ENCODE results near the gene ATG9A.

ATG9A gene

GRCh38 chr2:219252900-219253752 is 23.7 kb upstream of the ATG9A start, which contains the start of gene TUBA4B:
TSS of gene TUBA4B (plus strand) at chr2:219253243. CDS start at chr2:219253408, 165 bp downstream.
- peak; percentile 37 for DNase-seq

GRCh38 chr2:219252570-219252899 is 23.1 kb upstream of the ATG9A start:
- DNase-seq, result no peak

- no peak for DNase-seq
These were observed 22.6 kb upstream of the ATG9A start for GRCh38 chr2:219252084-219252483.

DNA sequence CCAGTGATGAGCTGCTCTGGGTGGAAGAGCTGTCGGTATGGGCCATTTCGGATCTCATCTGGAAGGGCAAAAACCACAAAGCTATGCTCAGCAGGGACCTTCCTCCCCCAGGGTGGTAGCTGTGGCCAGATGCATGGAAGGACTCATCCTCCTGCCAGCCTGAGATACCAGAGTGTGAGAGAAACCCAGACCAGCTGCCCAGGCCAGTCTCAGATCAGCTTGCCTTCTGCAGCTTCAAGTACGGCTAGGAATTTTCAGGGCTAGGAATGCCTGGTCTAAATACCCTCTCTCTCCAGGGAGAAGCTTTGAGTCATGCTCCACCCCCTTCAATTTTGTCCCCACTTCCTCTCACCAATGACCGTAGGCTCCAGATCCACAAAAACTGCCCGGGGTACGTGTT is 22.2 kb upstream of the ATG9A start:
- DNase-seq, result no peak

- no peak for DNase-seq
These were observed 20.8 kb upstream of the ATG9A start for GRCh38 chr2:219250049-219250781.

DNA sequence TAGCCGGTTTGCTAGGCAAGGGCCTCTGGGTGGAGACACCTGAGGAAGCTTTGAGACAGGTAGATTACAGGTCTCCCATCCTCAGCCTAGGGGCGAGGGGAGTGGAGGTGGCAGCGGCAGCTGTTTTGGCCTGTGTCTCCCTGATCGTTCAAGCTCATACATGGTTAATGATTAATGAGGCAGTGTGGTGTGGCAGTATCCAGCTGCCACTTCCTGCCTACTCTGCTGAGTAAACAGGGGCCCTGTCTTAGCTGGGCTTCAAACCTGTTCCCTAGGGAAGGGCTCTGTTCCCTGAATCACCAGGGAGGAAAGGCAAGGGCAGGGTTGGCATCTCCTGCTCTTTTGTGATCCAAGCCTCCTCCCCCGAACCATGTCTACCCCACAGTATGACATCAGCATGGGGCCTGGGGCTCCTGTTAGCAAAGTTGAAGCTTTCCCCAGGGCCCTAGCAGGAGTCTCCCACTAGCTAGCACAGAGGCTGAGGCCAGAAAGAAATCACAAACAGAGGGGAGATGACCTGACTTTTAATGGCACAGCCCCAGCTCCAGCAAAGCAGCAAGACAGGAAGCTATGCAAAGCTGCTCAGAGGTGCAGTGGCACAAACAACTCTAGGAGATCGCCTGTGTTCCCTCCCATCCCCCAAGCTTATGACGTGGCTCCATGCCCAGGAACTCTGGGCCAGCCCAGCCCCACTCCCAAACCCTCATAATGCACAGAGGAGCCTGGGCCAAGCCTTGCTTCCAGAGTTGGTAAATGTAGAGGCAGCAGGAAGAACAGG is 20.0 kb upstream of the ATG9A start:
- peak; percentile 71 for DNase-seq

- DNase-seq, result no peak
These were observed 19.4 kb upstream of the ATG9A start for GRCh38 chr2:219248845-219249202.

DNA sequence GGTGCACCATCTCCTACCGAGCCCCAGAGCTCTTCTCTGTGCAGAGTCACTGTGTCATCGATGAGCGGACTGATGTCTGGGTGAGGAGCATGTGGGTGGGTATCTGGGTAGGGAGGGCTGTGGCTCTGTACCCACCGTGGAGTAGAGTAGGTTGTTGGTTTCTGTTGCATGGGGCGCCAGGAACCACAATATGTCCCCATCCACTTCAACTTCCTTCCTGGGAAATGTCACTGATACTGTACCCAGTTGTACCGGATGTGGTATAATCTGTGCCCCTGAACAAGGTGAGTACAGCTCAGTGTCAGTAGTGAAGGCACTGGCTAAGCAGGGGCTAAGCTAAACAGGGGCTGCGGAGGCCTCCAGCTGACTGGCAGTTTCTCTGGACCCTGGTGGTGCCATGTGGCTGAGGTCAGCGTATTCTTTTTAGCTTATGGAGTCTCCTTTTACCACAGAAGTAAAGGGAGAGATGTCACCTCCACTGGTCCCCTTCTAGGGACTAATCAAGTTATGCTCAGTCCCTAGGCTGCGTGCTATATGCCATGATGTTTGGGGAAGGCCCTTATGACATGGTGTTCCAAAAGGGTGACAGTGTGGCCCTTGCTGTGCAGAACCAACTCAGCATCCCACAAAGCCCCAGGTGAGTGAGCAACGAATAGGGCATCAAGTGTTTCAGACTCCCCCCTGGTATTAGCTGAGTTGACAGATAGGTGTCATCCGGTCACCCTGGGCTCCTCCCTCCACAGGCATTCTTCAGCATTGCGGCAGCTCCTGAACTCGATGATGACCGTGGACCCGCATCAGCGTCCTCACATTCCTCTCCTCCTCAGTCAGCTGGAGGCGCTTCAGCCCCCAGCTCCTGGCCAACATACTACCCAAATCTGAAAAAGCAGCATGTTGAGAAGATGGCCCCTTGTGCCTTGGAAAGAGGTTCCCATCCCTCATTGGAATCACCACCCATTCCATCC is 18.5 kb upstream of the ATG9A start:
- no peak for DNase-seq

- no peak for DNase-seq
These were observed 17.1 kb upstream of the ATG9A start for GRCh38 chr2:219246559-219246958.

DNA sequence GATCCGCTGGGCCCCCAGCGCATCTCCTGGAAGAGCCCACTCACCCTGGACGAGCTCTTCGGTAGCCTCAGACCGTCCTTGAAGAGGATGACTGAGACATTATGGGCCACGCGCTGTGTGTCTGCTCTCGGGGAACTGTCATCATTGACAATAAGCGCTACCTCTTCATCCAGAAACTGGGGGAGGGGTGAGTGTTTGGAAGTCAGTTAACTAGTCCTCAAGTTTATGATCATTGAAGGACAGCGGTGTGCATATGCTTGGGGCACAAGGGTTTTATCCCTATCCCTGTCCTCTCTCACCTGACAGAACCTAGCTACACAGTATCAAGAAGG is 16.4 kb upstream of the ATG9A start:
- no peak for DNase-seq

DNA sequence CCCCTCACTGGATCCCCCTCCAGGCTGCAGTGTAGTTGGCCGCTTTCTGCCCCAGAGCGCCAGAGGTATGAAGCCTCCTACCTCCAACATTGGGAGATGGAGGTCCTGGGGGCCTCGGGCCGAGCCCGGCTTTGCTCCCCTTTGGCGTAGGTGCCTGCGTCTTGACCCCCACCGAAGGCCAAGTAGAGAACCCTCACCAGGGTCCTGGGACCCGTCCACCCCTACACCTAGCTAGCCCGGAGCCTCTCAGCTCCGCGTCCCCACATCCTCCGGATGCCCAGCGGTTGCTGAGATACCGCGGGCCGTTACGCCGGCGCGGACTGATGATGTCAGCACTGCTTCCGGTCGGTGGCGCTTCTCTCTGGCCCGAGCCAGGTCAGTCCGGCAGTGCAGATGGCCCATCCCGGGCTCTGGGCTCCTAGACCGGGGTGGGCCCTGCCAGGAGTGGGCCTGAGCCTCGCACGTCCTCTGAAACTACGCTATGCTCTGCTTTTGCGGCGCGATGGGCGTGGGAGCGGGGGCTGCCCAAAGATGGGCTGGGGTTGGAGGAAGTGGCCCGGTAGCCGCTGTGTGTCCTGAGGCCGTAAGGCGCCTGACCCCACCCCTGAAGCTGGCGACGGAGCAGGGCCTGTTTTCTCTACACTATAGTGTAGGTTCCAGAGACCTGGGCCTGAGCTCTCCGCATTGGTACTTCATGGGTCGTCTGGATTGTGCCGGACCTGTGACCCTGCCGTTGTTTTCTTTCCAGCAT is 15.9 kb upstream of the ATG9A start, which contains the start of the genes GLB1L and STK16:
TSS of gene GLB1L (minus strand) at position 297 of the 751 bp plus-strand sequence. CDS start 1,871 bp downstream, outside the sequence.
TSS of gene STK16 (plus strand) at position 332 of the 751 bp plus-strand sequence. CDS start 521 bp downstream, outside the sequence.
- DNase-seq, result peak; percentile 90

DNA sequence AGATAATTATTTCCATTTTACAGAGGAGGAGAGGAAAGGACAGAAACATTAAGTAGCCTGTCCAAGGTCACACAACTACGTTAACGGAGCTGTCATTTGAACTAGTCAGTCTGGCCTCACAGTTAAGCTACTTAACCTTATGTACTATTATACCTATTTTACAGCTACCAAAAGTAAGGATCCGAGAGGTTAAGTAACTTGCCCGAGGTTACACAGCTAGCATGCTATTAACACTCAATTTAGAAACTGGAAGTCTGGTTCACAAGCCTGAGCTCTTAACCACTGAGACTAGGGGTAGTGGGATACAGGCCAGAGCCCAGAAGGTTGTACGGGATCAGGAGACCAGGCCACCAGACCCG is 15.3 kb upstream of the ATG9A start:
- no peak for DNase-seq

GRCh38 chr2:219243291-219243761 is 13.9 kb upstream of the ATG9A start:
- peak; percentile 35 for DNase-seq

- DNase-seq, result no peak
These were observed 4.9 kb upstream of the ATG9A start for GRCh38 chr2:219234331-219234730.

- DNase-seq, result peak; percentile 46
These were observed 664 bp upstream of the ATG9A start for GRCh38 chr2:219230059-219230540.

GRCh38 chr2:219228911-219229304 is 528 bp downstream of the ATG9A start:
- DNase-seq, result no peak

DNA sequence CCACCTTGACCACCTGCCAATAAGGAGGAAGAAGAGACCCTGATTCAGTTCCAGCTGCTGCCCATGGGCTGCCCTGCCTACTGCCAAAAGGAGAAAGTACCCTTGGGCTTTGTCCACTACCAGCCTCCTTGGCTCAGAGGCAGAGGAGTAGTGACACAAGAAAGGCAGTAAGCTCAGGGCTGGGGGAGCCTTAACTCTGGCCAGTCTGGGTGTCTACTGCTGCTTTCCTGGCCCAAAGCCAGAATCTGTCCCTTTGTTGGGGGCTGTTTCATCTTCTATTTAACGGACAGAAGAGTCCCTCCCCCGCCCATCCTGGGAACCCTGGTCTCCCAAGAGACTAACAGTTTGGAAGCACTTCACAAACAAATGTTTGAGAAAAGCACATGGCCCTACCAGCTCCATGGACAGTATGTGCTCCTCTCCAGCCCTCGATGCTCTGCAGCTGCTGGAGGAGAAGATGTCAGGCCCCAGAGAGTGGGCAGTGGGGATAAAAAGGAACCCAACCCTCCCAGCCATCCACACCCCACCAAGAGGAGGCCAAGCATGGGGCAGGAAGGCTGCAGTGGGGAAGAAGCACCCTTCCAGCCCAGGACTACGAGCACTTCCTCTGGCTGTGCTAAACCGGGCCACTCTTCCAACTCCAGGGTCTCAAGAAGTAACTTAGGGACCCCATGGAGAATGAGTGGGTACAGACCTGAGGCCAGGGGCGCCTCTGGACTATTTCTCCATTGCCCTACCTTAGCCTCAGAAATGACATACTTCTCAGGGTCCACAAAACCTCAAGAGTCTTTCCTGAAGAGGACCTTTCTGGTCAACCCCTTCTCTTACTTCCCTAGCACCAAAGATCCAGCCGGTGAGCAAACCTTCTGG is 1.2 kb downstream of the ATG9A start:
- DNase-seq, result no peak

DNA sequence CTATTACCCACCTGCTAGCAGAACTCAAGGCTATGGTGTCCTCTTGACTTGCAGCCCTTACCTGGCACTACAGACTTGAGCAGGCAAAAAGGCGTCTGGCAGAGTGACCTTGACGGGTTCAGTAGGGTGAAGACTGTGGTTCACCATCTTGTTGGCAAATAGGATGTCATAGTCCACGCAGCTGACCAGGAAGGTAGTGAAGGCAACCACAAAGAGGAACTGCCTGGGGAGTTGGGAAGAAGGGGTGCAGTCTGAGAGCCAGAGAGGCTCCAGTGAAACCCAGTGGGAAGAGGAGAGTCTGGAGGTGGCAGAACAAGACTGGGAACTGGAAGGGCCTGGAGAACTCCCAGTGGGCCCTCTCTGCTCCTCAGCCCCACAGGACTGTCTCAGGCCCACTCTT is 4.1 kb downstream of the ATG9A start:
- no peak for DNase-seq

DNA sequence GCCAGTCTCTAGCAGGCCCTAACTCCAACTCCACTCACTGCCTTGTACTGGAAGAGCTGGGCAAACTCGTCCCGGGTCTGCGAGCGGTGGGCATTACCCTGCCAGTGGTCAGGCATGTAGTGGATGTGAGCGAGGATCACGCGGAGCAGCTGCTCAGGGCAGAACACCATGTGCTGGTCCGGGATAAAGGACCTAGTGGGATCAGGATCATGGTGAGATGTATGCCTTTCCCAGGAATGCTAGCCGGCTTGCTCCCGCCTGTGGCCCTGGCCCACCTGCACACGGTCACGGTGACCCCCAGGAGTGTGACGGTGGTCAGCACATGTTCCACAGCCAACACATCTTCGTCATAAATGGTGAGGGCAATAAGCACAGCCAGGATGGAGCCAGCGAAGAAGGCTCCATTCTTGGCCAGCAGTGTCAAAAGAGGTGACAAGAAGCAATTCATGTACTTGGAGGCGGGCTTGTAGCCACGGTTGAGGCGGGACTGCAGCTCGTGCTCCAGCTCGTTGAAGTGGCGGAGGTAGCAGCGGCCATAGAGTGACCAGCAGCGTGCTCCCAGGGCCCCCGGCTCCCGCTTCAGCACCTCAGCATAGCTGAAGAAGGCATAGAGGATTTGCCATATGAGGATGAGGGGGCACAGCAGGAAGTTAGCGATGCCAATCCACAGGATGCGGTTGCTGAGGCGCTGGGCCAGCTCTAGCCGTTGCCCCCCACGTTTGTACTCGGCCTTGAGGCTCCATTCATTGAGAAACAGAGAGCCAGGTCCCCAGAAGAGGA is 5.4 kb downstream of the ATG9A start:
- DNase-seq, result no peak

Data from HCEC 1CT (cell line).